ENCODE data around the gene CMC4.

Gene CMC4

DNA sequence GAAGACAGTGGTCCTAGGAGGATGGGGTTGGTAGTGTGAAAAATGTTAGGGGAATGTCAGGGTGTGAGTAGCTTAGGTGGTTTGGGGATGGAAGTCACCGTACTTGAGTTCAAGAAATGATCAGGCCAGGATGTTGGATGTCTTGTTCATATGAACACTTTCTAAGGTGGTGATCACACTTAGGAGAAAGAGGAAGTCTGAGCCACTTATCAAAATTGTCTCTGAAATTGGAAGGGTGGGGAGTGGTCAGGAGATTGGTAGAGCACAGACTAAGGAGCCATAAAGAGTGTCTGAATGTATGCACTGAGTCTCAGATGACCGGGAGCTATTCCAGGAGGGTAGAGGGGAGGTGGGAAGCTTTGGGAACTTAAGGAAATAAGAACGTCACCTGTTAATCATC is 17.3 kb downstream of the CMC4 start:
- no peak for DNase-seq (ENCODE audit: low spot score)

DNA sequence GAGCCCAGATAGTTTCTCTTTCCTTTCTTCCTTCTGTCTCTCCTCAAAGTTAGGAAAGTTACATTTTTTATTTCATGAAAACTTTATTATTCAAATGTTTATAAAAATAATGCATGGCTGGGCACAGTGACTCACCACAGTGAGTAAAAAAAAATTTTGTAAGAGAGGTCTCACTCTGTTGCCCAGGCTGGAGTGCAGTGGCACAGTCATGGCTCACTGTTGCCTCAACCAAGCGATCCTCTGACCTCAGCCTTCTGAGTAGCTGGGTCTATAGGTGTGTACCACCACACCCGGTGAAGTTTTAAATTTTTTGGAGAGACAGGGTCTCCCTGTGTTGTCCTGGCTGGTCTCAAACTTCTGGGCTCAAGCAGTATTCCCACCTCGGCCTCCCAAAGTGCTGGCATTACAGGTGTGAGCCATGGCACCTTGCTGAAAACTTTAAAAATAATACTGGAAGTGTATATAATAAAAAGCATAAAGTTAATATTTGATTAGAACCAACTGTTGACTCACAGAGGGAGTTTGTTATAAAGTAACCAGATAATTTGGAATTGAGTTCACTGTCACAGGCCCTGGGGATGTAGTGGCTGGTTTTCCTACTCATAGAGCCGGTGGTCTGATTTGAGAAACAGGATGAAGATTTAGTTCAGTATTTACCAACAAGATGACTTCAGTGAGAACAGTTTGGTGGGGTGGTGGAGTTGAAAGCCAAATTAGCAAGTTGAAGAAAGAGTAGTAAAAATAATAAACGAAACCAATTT is 18.0 kb downstream of the CMC4 start:
- no peak for DNase-seq (ENCODE audit: low spot score)

DNA sequence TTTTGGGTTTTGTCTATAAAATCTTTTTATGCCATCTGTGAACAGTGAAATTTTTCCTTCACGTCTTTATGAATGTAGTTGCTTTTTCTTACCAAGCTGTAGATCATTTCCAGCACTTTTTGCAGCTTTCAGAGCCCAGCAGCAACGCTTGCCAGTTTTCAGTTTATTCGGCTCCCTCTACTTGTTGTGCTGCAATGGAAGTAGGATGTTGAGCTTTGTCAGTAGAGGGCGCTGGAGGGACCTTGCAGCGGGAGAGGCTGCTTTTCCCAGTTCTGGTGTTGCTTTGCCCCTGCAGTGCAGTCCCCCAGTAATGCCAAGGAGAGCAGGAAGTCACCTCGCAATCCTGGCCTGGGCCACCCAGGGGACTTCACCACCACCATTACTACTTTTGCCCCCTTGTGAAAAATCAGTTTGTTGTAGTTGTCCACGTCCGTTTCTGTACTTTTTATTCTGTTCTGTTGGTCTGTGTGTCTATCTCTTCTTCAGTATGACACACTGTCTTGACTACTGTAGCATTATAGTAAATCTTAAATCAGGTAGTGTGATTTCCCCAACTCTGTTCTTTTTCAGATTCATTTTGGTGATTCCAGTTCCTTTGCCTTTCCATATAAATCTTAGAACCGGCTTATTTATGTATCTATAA is 21.8 kb downstream of the CMC4 start:
- peak; percentile 46 for DNase-seq (ENCODE audit: low spot score)

DNA sequence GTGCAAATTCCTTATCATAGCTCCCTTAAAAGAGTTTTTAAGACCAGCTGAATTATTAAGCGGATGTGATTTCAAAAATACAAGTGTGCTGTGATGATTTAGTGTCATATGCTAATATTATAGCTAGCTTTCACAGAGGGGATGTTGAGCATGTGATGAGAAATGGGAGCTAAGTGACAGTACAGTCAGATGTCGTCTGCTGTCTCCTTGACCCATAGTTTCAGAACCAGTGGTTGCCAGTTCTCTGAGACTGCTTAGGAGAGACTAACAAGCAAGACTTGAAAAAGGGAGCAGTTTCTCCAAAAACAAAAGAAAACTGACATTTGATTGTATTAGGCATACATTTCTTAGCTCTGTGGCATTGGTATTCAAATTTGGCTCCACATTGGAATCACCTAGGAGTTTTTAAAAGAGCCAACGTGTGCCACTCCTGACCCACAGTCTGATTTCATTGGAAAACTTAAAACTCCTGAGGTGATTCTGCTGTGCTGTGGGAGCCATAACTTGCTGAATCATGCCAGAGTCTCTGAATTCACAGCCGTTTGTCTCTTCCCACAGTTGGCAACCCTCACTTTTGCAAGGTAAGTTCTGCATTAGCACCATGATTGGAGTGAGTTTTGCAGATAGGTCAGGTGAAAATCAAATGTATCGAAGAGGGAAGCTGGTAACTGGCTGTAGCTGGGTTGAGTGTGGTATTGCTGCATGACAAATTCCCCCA is 24.0 kb downstream of the CMC4 start:
- DNase-seq (ENCODE audit: low spot score) = no peak

DNA sequence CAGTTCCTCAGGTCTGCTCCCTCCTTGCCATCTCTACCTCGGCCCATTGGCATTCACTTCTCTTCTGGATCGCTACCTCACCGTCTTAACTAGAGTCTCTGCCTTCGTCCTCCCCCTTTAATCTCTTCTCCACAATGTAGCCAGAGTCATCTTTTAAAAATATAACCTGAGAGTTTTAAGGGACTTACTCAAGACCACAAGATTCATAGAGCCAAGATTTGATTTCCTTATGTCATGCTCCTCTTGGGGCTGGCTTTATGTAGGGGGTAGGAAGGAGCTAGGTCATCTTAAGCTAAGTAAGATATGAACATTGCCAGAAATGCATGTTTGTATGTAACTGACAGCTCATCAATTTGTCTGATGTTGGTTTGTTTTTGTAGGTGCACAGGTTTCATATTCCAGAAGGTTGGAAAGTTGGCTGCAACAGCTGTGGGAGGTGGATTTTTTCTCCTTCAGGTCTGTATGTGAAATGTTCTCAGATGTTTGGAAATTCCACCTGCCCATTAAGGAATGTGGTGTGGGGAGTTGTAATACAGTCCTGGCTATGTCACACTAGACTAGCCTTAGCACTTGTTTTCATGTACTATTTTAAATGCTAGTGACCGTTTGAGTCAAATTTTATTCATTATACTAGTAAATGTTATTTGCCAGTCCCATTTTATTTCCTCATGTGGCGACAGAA is 24.7 kb downstream of the CMC4 start:
- no peak for DNase-seq (ENCODE audit: low spot score)

DNA sequence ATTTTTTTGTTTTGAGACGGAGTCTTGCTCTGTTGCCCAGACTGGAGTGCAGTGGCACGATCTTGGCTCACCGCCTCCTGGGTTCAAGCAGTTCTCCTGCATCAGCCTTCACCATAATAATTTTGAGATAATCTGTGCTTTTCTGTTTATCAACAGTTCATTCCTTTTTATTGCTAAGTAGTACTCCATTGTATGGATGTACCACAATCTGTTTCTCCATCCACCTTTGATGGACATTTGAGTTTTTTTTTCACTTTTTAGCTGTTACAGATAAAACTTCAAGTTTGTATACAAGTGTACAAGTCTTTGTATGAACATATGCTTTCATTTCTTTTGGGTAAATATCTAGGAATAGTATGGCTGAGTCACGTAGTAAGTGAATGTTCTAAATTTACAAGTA is 35.2 kb downstream of the CMC4 start:
- no peak for DNase-seq (ENCODE audit: low spot score)

DNA sequence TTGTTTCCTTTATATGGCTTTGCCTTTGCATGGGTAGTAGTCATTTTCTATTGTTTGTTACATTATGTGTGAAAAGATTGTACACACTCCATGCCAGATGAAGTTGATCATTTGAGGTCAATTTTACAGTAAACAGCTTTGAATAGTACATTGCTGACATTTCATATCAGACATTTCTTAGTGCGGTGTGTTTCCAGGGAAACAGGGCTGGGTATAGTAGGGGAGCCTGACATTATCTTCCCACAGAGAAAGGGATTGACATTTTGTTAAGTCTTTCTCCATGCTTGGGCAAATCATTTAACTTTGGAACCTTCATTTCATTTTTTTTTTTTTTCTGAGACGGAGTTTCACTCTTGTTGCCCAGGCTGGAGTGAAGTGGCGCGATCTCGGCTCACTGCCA is 39.3 kb downstream of the CMC4 start:
- no peak for DNase-seq (ENCODE audit: low spot score)

DNA sequence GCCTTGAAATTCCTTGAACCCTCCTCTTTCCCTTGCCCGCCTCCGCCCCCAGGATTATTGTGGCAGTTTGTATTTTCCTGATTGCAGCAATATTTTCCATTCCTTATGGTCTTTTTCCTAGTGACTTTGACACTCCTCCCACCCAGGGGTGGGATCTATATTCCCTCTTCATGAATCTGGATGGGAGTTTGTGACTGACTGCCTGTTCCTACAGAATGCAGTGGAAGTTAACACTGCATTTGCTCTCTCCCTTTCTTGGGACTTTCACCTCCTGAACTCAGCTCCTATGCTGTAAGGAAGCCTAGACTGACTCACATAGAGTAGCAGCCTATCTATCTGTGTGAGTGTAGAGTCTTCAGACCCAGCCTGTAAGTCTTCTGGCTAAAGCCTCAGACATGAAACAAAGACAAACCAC is 42.1 kb downstream of the CMC4 start:
- no peak for DNase-seq (ENCODE audit: low spot score)

DNA sequence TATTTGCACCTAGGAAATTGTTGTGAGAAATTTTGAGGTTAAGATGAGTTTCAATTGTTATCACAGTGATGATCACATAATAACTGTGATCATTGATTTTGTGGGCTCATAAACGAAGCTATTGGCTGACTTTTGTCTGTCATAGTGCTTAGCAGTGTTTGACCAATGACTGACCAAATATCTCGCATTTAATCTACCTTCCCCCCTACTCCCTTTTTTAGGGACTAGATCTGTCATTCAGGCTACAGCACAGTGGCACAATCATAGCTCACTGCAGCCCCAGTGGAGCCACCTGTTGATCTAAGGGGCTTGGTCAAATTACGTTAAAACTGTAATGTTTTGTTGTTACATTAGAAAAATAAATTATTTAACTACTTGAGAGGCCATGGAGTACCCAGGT is 42.8 kb downstream of the CMC4 start:
- peak; percentile 6 for DNase-seq (ENCODE audit: low spot score)

DNA sequence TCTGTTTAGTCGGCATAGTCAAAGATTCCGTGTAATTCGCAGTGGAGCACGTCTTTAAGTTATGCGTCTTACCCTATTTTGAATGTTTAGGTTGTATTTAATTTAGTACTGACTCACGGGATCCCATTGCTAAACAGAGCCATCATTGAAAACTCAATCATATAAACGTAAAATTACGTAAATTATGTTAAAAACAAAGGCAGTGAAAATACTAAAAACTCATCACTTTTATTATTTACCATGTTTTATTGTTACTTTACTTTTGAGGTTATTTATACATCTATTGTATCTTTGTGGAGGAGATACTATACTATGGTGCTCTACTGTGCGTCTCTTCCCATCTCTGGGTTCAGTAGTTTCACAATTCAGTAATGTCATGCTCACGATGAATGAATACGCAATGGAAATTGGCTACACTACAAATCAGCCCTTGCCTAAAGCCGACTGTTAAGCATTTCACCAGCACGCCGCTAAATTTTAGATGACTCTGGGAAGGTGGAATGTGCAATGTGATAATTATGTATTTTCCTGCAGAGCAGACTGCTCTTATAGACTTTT is 43.3 kb downstream of the CMC4 start:
- peak; percentile 25 for DNase-seq (ENCODE audit: low spot score)

DNA sequence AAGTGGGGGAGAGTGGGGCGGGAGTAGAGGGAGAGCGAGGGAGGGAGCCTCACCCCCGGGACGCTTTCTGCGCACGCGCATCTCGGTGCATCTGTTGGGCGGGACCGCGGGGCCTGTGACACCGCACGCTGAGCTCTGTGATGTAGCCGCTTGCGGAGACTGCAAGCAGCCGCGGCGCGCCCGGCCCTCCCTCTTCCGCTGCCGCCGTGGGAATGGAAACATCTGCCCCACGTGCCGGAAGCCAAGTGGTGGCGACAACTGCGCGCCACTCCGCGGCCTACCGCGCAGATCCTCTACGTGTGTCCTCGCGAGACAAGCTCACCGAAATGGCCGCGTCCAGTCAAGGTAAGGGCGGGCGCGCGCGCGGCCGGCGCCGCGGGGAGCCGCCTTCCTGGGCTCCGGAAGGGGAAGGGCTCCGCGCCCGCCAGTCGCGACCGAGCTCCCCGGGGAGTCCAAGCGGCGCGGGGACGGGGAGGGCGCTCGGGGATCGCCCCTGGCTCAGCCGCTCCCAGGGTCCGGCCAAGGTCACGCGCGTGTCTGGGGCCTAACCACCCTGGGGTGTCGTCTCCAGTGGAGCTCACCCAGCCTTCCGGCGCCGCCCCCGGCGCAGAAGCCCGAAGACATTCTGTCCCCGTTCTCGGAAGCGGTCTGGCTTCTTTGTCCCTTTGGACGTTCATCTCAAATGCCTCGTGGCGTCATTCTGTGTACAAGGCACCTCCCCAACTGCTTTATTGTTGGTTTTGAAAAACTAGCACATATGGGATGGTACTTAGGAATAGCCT is 44.0 kb downstream of the CMC4 start, which contains the start of gene FUNDC2:
Gene FUNDC2, plus strand, starts transcription at position 118 of the 782 bp plus-strand sequence. Its CDS starts 95 bp downstream, at position 213.
- DNase-seq (ENCODE audit: low spot score) = peak; percentile 91

DNA sequence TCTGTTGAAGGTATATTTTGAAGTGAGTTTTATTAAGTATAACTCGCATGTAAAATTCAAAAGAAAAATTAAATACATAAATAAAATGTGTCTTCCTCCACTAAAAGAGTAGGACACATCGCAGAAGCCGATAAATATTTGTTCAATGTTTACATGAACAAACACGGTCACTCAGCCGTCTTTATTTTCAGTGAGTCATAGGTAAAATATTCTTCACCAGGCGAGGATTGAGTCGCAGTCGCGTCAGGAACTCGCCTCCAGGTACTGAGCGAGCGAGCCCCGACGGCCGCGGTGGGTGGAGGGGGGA is 44.6 kb downstream of the CMC4 start:
- DNase-seq (ENCODE audit: low spot score) = no peak

DNA sequence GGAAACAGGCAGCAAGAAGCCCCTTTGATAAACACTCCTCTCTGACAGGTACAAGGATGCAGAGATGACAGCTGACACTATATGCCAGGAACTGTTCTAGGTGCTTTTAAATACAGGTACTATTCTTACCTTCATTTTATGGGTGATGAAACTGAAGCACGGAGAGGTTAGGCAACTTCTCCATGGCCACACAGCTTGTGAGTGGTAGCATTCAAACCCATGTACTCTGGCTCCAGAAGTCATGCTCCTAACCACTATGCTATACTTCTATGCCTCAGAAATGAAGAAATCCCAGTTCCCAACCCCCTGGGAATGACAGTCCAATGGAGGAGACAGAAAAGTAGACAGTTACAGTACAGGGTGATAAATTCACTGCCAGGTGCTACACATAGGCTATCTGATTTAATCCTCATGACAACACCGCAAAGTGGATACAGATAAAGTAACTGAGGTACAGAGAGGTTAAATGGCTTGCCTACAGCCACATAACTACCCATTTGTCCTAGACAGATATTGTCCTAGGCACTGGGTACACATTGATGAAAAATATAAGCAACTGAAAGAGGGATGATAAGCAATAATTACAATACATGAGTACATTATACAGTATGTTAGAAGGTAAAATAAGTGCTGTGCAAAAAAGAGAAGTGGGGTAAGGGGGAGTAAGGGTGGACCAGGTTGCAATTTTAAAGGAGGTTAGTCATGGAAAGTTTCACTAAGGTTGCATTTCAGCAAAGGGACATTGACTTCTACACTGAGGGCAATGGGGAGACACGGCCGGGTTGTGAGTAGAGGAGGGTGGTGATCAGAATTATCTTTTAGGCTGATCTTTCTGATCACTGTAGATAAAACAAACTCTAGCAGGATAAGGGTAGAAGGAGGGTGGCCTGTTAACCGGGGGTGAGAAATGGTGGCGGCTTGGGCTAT is 46.8 kb downstream of the CMC4 start:
- no peak for DNase-seq (ENCODE audit: low spot score)

DNA sequence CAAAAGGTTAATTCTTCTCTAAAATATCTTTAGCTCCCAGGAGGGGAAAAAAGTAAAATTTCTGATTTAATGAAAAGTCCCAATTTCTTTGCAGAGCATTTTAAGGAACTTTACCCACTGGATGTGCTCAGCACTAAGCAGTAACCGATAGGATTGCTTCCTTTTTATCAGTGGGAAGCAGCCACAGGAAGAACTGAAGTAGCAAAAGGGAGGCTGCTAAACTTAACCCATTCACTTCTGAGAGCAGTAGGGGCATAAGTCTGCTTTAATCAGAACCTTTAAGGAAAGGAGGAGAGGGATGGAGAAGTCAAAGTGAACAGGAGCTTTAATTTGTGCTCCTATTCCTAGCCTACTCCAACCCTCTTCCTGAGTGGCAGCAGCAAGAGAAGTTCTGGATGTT is 48.4 kb downstream of the CMC4 start, which contains the start of gene F8:
Gene F8, minus strand, starts transcription at position 139 of the 400 bp plus-strand sequence. CDS start 171 bp downstream, outside the sequence.
- DNase-seq (ENCODE audit: low spot score) = no peak

DNA sequence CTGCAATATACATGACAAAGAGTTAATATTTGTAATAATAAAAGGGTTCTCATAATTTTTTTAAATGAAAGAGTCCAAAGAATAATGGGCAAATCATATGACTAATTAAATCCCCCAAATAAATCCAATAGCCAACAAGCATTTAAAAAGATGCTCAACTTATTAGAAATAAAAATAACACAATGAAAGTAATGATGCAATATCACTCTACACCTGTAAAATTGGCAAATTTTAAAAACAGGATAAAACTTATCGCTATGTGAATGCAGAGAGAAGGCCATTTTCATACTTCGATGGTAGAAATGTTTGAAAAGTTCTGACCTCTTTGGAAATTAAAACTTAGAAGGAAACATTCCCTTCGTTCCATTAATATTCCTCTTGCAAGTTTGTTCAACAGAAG is 50.3 kb downstream of the CMC4 start:
- DNase-seq (ENCODE audit: low spot score) = no peak

All from activated CD4-positive, alpha-beta T cell treated with anti-CD3 and anti-CD28 coated beads, Interleukin-2, Interleukin-4, amounts not matched to agents 100 ng/mL and 50 ng/mL, durations not matched to agents 16 hours and 8 hours (primary cell).